Left renal pelvis (tissue), 4 donors: ENCODE measurements around the gene PGA4. TPM values are rescaled to one million over a fixed set of nuclear protein-coding genes. Genes with fewer than 3 reads are reported as not detected.
"Not testable (repeated sequence)": the region's sequence is repeated elsewhere in the genome, so short reads cannot be mapped to it uniquely, and the experiment has no call there.

Experiments
- DNase-seq, 4 donors: peaks; one replicate each; pipeline ENCODE4 v3.0.0-alpha.2; 2013; ENCODE audit warnings: low read depth in 4 of 4, low spot score in 3 of 4
- polyA plus RNA-seq, 4 donors: library from polyadenylated mRNA; unstranded; fragments of 120-200 nt; gene quantifications; one replicate each; pipeline ENCODE4 v1.2.1, GENCODE V29; 2013; ENCODE audit not compliant: insufficient read length in 4 of 4

Gene PGA4
- polyA plus RNA-seq, 4 donors, result 0.86 to 1.9 (median 0.90) TPM; not detected in 1

DNA sequence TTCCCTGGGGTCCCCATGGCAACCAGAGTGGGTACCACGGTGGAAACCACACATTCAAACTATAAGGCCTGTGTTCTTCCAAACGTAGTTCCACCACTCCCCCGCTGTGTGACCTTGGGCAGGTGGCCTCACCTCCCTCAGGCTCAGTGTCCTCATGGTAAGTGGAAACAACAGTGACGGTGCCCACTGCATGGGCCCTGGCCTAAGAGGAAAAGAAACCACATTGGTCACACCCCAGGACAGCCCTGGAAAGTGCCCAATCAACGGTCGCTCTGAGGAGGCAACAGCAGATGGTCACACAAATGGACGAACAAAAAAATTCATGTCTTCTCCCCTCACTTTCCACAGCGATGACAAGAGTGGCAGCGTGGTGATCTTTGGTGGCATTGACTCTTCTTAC lies 25.9 kb downstream of the PGA4 start:
- not testable (repeated sequence) for DNase-seq

DNA sequence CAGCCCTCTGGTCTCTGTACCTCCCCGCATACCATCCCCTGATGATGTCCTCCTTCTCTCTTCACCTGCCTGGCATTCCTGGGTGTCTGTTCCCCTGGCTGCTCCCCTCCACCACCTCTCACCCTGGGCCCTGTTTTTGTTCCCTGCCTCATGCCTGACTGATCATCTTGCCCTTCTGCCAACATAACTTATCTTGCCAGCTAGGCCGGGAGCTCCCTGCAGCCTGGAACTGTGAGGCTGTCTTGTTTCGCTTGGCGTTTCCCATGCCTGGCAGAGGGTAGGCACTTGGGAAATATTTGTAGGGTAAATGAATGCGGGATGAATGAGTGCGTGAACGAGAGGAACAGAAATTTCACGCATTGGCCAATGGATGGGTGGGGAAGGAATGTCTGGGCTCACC lies 27.1 kb downstream of the PGA4 start:
- not testable (repeated sequence) for DNase-seq

DNA sequence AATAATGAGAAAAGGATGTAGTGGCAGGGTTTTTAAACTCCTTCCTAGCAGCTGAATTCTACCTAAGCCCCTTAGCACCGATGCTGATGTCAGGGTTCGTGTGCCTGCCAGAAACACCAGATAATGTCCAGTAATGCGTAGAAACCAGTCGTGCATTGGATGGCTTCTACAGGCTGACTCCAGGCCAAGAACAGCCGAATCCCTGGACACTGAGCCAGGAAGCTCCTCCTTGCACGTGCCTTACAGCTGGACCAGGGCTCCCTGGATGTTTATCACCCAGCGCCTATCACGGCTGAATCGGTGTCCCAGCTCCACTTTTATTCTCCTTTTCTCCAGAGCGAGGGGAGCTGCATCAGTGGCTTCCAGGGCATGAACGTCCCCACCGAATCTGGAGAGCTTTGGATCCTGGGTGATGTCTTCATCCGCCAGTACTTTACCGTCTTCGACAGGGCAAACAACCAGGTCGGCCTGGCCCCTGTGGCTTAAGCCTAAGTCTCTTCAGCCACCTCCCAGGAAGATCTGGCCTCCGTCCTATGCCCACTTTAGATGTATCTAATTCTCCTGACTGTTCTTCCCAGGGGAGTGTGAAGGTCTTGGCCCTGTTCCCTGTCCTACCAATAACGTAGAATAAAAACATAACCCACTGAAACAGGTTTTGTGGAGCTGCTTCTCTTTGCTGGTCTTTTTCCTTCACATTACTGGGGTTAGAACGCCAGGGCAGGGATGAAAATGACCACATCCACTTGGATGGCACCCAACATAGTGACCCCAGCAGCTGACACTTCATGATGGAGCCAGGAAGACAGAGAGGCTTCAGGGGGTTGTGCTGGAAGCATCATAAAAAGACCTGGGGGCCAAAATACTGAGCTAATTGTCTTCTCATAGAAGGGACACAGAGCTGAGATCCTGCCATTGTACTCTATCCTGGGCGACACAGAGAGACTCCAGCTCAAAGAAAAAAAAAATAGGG lies 28.9 kb downstream of the PGA4 start:
- not testable (repeated sequence) for DNase-seq

DNA sequence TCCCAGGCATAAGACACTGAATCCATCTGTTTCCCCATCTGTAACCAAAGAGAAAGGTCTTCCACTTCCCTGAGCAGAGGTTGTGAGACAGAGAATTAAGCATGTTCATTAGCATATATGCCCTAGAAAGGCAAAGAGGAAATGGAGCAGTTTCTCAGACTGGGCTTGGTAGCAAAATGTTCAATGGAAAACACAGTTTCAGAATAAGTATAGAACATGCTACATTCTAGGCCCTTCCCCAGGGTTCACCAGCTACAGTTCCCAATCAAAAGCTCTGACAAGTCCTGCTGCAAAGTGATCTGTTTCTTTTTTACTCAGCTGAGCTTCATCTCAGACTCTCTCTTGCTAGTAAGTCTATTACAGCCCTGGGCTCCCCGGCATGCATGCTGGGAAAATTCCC lies 30.2 kb downstream of the PGA4 start:
- DNase-seq, result not testable (repeated sequence)

DNA sequence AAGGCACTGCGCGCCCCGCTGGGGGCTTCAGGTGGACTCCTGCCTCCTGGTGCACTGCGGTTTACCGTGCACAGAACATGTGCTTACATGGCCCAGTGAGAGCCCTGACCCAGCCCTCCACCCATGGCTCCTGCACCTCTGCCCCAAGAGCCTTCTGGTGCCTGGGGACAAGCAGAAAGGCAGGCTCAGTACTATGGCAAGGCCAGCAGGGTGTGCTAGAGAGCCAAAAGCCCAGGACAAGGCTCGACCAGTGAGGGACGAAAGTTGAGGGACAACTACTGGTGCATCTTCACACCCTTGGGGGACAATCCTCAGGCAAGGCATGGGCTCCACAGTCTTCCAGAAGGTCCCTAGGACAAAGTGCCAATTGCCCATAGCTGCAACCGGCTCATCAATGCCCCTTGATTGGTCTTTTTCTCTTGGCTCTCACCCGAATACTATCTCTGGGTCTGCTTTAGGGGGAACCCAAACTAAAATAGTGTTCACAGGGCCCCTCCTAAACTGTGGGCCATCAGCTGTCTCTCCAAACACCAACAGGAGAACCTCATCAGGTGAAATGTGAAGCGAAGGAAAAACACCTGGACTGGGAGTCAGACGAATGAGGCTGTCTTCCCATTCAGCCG lies 32.4 kb downstream of the PGA4 start:
- DNase-seq, result no peak

DNA sequence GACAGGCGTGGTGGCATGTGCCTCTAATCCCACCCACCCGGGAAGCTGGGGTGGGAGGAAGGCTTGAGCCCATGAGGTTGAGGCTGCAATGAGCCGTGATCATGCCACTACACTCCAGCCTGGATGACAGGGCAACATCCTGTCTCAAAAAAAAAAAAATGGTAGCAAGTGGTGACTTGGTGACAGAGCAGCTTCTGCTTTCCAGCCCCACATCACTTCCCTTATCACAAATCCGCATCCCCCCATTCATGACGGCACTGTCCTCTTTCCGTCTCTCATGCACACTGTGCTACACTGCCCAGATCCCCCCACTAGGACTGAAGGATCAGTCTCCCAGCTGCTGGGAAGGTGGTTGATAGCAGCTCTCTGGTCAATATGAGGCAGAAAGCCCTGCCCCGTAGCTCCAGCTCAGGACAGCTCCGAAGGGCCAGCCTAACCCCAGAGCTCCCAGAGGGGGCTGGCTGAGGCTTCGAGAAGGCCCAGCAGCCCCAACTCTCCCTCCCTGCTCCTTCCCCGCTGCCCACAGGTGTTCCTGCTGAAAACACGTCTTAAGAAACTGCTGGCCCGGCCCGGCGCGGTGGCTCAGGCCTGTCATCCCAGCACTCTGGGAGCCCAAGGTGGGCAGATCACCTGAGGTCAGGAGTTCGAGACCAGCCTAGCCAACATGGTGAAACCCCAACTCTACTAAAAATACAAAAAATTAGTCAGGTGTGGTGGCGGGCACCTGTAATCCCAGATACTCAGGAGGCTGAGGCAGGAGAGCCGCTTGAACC lies 34.7 kb downstream of the PGA4 start:
- DNase-seq, result no peak

DNA sequence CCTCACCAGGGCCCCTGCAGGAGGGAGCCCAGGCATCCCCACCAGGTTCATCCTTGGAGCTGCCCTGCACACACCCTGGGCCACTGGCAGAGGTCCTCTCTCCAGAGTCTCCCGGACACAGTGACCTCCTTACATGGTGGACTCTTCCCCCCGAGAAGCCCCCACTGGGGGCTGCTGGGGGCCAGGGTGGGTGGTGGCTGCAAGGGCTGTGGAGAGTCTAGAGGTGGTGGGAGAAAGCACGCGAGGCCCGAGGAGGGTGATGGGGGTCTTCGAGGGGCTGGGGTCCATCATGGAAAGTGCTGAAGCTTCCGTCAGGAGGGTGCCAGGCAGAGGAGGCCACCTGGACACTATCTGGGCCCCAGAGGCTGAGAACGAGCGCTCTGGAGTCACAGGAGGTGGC lies 36.4 kb downstream of the PGA4 start:
- DNase-seq, result no peak

DNA sequence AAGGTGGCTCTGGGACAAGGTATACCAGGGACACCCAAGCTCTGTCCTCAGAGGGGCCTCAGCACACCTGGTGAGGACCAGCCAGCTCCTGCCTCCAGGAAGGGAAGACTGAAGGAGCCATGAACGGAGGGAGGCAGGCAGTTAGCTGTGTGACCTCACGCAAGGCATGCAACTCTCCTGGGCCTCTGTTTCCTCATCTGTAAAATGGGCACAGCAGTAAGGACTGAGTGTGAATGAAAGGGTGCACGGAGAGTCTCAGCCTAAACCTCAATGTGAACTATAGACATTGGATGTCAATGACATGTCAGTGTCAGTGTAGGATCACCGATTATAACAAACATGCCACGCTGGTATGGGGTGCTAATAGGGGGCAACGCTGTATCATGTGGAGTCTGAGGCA lies 37.2 kb downstream of the PGA4 start:
- no peak for DNase-seq

DNA sequence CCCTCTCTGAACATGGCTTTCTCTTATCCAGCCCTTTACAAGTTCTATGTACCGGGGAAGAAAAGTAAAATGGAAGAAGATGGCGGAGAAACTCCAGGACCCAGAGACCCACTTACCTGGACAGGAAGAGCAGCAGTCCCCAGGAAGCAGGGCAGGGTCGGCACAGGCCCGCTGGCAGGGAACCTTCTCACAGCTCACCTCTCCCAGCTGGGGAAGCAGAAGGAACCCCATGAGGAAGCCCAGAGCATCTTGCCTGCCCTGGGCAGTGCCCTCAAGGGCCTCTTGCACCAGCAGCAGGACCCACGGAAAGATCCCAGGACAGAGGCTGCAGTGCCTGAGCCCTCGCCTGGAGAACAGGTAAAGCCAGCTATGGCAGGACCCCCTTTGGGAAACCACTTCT lies 42.2 kb downstream of the PGA4 start:
- DNase-seq, result no peak

DNA sequence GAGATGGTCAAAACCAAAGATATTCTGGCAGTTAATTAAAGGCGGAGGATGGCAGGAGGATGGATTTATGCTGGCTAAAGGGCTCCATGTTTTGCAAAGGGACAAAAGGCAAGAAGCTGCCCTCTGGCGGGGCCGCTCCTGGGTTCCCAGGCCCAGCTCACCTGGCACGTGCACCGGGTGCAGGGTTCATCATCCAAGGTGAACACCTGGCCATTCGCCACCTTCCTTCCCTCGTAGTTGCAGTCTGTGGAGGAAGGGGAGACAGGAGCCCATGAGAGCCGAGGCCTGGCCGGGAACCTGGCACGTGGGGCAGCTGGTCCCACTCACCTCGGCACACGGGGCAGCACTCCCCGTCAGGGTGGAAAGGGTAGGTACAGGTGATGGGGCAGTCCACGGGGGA lies 42.6 kb downstream of the PGA4 start:
- DNase-seq, result no peak

DNA sequence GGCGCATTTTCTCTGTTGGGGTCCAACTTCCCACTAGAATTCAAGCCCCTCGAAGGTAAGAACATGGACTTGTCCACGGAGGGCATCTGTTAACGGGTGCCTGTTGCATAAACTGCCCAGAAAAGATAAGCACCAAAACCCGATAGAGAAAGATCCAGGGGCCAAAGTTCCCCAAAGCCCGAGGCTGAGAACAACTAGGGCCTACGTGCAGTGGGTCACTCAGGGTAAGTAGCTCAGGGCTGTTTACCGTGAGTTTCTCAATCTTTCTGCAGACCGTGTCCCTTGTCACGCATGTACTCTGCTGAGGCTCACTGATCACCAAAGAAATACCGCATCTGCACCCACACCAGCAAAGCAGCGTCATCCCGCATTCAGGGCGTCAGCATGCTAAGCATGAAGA lies 43.2 kb downstream of the PGA4 start:
- DNase-seq, result no peak

DNA sequence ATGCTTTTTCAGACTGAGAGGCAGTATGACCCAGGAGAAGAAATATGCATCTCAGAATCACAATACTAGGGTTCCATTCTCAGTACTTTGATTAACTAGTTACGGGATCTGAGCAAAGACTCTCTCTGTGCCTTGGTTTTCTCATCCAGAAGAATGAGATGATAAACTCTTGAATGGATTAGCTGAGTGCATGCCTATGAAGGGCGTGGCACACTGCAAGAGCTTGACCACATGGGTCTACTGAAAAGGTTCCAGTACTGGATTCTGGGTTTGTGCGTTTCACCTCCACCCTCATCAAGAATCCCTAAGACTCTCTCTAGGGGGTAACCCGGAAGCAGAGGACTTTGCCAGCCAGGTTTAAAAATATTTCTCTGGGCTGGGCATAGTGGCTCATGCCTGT lies 44.5 kb downstream of the PGA4 start:
- no peak for DNase-seq

DNA sequence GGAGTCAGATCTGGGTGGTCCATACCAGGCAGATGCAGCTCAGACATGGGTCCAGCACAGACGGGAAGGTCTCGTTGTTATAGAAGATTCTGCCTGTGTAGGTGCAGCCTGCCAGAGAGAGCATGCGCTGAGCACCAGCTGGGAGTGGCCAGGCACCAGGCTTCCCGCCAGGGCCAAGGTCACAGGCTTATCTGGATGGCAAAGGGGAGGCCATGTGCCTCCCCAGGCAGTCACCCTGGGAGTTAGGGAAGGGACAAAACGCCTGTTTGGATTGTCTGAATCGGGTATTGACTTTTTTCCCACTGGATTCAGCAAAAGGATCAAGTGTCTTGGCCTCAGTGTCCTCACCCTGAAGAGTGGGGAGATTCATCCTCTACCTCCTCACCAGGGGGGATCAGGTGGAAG lies 45.3 kb downstream of the PGA4 start:
- no peak for DNase-seq

DNA sequence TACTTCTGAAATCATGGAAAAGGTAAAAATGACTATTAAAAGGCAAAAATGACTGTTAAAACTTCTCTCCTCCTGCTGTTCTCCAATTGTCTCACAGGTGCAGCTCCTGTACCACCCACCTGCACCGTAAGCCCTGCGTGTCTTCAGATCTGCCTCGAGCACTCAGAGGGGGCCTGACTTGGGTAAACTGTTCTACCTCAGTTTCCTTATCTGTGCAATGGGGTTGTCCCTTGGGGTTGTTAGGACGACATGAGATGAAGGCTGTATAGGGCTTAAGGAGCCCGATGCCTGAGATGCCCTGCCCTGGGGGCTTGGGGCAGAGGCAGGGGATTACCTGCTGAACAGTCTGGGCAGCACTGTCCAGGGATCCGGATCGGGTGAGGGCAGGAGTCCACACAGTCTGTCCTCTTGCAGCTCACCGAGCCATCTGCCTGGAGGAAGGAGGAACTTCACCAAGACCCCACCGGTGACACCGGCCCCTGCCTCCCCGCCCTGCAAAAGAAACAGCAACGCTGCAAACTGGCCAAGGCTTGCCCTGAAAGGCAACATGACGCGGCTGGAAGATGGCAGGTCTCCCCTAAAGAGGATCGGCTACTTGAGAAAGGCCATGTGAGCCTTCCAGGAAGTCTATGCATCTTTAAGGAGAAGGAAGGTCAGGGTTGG lies 46.6 kb downstream of the PGA4 start:
- DNase-seq, result no peak

DNA sequence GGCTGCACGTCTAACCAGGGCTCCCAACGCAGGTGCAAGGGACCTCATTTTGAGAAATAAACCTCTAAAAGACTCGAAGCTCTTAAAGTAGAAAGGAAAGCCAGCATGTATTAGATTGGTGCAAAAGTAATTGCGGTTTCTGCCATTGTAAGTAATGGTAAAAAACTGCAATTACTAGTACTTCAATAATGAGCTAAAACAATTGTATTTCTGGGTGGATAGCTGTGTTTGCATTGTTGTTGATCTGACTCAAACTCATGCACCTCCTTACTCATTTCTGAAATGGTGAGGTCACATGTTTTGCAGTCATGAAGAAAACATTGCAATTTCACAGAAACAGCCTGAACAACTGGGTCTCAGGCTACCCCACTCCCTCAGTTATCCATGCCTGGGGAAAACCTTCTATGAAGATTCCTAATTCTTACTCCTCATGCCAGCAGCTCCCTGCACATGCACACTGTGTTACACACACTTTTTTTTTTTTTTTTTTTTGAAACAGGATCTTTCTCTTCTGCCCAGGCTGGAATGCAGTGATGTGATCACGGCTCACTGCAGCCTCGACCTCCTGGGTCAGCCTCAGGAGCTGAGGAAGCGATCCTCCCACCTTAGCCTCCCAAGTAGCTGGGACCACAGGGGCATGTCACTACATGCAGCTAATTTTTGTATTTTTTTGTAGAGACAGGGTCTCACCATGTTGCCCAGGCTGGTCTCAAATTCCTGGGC lies 48.4 kb downstream of the PGA4 start:
- DNase-seq, result no peak

DNA sequence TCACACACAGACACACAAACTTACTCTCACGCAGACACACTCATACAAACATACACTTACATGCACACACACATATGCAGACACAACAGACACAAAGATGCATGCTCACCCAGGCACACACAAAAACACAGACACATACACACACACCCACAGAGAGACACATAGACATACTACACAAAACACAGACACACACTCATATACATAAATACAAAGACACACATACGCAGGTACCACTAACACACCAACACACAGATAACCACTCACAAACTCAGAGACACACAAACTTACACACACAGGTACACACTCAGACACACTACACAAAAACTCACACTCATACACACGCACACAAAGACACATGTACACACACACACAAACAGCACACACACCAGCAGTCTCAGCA lies 50.6 kb downstream of the PGA4 start:
- DNase-seq, result no peak

DNA sequence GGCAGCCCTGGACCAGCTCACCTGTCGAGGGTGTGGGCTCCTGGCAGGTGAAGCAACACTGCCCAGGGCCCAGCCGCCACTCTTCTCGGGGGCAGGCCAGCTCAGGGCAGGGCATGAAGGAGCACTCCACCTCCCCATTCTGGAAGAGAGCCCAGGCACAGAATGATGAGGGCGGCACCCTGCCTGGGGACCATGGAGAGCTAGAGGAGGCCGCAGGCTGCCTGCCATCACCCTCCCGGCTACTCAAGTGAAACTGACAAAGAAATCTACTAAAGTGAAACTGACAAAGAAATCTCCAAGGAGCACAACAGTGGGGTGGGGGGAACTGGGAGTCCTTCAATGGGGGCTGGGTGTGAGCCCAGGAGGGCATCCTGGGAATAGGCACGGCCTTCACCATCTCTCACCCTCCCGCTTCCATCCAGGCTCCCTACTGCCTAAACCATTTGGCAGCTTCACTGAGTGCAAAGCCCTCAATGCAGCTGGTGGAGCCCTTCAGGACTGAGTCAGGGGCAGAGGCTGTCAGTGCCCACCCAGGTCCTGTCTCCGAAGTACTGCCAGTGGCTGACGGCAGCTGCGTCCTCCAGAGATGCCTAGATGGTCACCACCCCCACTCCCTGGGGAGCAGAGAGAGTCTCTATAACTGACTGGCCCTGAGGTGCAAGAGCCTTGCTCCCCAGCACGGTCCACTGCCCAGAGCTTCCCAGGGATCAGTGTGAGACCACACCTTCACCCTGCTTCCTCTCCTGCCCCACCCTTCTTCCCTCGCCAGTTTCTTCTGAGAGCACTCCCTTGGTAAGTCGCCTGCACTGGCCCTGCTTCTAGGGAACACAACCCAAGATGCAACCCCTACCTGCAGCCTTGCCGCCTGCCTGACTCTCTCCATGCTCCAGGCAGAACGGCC lies 51.3 kb downstream of the PGA4 start:
- no peak for DNase-seq

DNA sequence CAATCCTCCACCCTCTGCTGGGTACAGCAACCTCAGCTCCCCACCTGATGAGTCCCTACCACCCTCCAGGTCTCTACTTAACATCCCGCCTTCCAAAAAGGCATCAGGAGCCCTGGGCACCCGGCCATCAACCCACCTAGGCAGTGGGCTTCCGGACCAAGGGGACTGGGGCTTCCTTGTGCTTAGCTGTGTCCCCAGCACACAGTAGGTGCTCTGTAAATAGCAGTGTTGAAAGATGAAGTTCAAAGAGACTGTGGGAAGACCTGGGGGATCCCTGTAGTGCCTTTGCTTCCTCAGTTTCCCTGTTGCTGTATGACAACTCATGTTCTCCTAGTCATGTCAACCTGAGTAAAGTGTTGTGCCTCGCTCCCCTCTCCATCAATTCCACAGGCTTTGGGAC lies 51.9 kb downstream of the PGA4 start:
- DNase-seq, result no peak

DNA sequence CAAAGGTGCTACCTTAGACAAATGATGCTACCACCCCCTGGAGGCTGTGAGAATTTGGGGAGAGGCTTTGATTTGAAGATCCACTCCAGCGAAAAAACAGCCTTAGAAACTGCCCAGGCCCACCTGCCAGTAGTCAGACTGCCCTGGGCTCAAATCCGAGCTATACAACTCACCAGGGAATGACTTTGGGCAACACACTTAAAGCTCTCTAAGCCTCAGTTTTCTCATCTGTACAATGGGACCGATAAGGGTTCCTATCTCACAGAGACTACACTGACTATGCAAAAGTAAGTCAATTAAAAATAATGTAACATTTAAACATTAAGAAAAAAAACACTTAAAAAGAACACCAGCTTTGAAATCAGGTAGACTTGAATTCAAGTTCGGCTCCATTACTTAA lies 53.0 kb downstream of the PGA4 start:
- no peak for DNase-seq
